IPS-20b (cell line): ENCODE data around the gene KCTD20.
"Not testable (repeated sequence)": the region's sequence is repeated elsewhere in the genome, so short reads cannot be mapped to it uniquely, and the experiment has no call there.

Source experiments
- H3K27ac ChIP-seq: one replicate; pipeline ENCODE4 v1.5.1; 2013; ENCODE audit warnings: low read length
- H3K27me3 ChIP-seq: 2 replicates; pipeline ENCODE4 v1.6.1; 2013; ENCODE audit warnings: mild to moderate bottlenecking, low read length, inconsistent platforms; ENCODE audit not compliant: insufficient read depth
- H3K36me3 ChIP-seq: 2 replicates; pipeline ENCODE4 v1.6.1; 2013; ENCODE audit warnings: low read depth, mild to moderate bottlenecking, inconsistent platforms, low read length, moderate library complexity; ENCODE audit not compliant: insufficient read depth
- H3K4me1 ChIP-seq: 2 replicates; pipeline ENCODE4 v1.6.1; 2013; ENCODE audit warnings: mild to moderate bottlenecking, control low read depth, inconsistent platforms, low read length, moderate library complexity; ENCODE audit not compliant: insufficient read depth
- H3K4me3 ChIP-seq: 2 replicates; pipeline ENCODE4 v1.5.1; 2013; ENCODE audit warnings: mild to moderate bottlenecking, low read length, inconsistent platforms
- H3K9ac ChIP-seq: 2 replicates; pipeline ENCODE4 v1.6.1; 2013; ENCODE audit warnings: low read depth, mild to moderate bottlenecking, inconsistent platforms, low read length, moderate library complexity
- H3K9me3 ChIP-seq: 2 replicates; pipeline ENCODE4 v1.6.1; 2013; ENCODE audit warnings: mild to moderate bottlenecking, low read depth, low read length, inconsistent platforms; ENCODE audit not compliant: insufficient read depth

Gene KCTD20

DNA sequence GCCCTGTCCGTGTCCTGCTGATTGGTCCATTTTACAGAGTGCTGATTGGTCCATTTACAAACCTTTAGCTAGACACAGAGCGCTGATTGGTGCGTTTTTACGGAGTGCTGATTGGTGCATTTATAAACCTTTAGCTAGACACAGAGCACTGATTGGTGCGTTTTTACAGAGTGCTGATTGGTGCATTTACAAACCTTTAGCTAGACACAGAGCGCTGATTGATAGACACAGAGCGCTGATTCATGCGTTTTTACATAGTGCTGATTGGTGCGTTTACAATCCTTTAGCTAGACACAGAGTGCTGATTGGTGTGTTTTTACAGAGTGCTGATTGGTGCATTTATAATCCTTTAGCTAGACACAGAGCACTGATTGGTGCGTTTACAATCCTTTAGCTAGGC, 6.4 kb downstream of the KCTD20 start:
- H3K36me3 ChIP-seq, H3K9me3 ChIP-seq, H3K9ac ChIP-seq, H3K4me3 ChIP-seq, H3K27ac ChIP-seq, H3K27me3 ChIP-seq, H3K4me1 ChIP-seq: not testable (repeated sequence)

DNA sequence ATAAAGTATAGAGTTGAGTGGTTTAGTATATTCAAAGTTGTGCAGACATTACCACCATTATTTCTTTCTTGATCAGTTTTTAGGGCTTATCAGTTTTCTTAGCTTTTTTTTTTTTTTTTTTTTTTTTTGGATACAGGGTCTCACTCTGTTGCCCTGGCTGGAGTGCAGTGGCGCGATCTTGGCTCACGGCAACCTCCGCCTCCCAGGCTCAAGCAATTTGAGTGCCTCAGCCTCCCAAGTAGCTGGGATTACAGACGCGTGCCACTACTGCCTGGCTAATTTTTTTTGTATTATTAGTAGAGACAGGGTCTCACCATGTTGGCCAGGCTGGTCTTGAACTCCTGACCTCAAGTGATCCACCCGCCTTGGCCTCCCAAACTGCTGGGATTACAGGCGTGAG, 10.1 kb downstream of the KCTD20 start:
- H3K36me3 ChIP-seq: not testable (repeated sequence)

DNA sequence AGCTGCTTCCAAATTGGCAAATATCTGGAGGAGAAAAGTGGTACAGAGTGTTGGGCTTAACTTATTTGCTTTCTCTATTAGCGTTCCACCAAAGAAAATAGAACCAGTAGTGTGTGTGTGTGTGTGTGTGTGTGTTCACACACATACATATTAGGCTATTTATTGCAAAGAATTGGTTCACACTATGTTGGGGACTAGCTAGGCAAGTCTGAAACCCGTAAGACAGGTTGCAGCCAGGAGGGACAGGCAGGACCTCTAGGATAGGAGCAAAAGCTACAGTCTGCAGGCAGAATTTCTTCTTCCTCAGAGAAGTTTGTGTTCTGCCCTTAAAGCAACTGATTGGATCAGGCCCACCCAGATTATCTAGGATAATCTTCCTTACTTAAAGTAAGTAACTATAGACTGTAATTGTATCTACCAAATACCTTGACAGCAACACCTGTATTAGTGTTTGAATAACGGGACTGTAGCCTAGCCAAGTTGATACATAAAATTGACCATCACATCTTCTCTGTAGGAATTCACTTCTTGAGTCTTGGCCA, 12.8 kb downstream of the KCTD20 start:
- H3K4me1 ChIP-seq: no peaks in the 10 kb centered on the region
- 0 out of 2 replicates have a peak, but pooled peaks cover 4% of the 10 kb centered on the region for H3K36me3 ChIP-seq
- no peak overlapping the region for H3K9ac ChIP-seq
- no peaks in the 10 kb centered on the region for H3K9me3 ChIP-seq
- no peak overlapping the region for H3K4me3 ChIP-seq
- no peaks in the 10 kb centered on the region for H3K27me3 ChIP-seq
- H3K27ac ChIP-seq: no peak overlapping the region

More for the DNA sequence above, 10.1 kb downstream of the KCTD20 start:
- H3K4me1 ChIP-seq, H3K27ac ChIP-seq, H3K27me3 ChIP-seq, H3K4me3 ChIP-seq, H3K9ac ChIP-seq, H3K9me3 ChIP-seq: not testable (repeated sequence)

GRCh38 chr6:36459501-36459900, 16.7 kb downstream of the KCTD20 start:
- no peak overlapping the region for H3K9ac ChIP-seq
- no peak overlapping the region for H3K4me3 ChIP-seq
- H3K36me3 ChIP-seq: no peaks in the 10 kb centered on the region
- H3K4me1 ChIP-seq: peaks cover 6% of the 10 kb centered on the region; the same call in 1 of the 2 replicates
- no peak overlapping the region for H3K27ac ChIP-seq
- no peaks in the 10 kb centered on the region for H3K9me3 ChIP-seq
- no peaks in the 10 kb centered on the region for H3K27me3 ChIP-seq

DNA sequence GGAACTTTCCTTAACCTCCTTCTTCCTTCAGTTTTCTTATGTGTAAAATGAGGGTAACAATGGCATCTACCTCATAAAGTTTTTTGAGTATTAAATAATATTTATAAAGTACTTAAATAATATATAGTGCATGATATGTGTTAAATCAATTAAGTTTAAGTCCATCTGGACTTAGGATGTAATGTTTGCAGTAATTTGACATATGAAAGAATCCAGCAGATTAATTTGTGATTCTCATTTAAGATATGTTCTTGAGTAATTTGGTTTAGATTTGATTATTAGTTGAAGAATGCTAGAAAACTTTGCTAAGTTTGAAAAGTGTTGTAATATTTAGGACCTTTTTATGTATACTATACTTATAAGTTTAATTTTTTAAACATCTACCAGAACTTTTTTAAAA, 18.1 kb downstream of the KCTD20 start:
- H3K4me1 ChIP-seq: peaks cover 6% of the 10 kb centered on the region; the same call in 1 of the 2 replicates
- no peaks in the 10 kb centered on the region for H3K36me3 ChIP-seq
- H3K27ac ChIP-seq: no peak overlapping the region

DNA sequence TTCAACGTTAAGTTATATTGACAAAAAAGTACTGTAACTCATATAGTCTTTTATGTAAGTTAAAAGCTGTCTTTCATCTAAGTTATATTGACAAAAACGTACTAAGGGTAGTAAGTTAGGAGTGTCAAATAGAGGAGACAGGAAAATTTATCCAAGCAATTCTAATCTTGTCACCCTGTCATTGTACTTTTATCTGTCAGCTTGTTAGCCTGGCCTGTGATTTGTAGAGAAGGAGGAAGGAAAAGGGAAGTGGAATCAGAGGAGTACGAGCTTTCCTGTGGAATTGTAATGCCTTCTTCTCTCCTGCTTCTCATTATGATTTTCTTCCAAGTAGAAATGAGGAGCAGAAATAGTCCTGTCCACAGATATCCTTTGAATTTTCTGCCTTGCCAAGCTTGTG, 18.8 kb downstream of the KCTD20 start:
- Histone ChIP-seq H3K27me3 (no peaks in the 10 kb centered on the region), H3K36me3 (no peaks in the 10 kb centered on the region), H3K9ac (no peak overlapping the region), H3K4me1 (peaks cover 6% of the 10 kb centered on the region; the same call in 1 of the 2 replicates), H3K9me3 (no peaks in the 10 kb centered on the region), H3K4me3 (no peak overlapping the region), H3K27ac (no peak overlapping the region)

More for the DNA sequence above, 18.1 kb downstream of the KCTD20 start:
- Histone ChIP-seq H3K9ac (no peak overlapping the region), H3K27me3 (no peaks in the 10 kb centered on the region), H3K9me3 (no peaks in the 10 kb centered on the region), H3K4me3 (no peak overlapping the region)

- Histone ChIP-seq H3K9me3 (no peaks in the 10 kb centered on the region), H3K4me1 (peaks cover 6% of the 10 kb centered on the region; the same call in 1 of the 2 replicates), H3K27me3 (no peaks in the 10 kb centered on the region), H3K4me3 (no peak overlapping the region), H3K27ac (no peak overlapping the region), H3K36me3 (no peaks in the 10 kb centered on the region), H3K9ac (no peak overlapping the region)
These were observed 20.9 kb downstream of the KCTD20 start for GRCh38 chr6:36463676-36464075.

- Histone ChIP-seq H3K36me3 (no peaks in the 10 kb centered on the region), H3K4me1 (peaks cover 6% of the 10 kb centered on the region; the same call in 1 of the 2 replicates), H3K27me3 (no peaks in the 10 kb centered on the region), H3K27ac (no peak overlapping the region), H3K4me3 (no peak overlapping the region), H3K9ac (no peak overlapping the region), H3K9me3 (no peaks in the 10 kb centered on the region)
These were observed 21.4 kb downstream of the KCTD20 start for GRCh38 chr6:36464233-36464632.

DNA sequence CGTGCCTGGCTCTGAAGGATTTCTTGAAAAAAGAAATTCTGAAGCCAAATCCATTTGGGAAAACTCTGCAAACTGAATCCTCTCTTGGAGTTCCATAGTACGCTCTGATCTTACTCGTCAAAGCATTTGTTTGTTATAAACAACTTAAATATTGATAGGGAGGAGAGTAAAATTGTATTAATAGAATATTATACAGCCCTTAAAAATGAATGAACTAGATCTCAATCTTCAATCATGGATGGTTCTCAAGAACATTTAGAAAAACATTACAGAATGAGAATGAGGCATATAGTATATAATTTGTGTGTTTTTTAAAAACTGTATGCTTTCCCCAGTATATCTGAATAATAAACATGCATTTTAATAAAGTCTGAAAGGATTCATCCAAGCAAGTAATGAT, 24.8 kb downstream of the KCTD20 start:
- Histone ChIP-seq H3K27ac (no peak overlapping the region), H3K9ac (no peak overlapping the region), H3K4me1 (peaks cover 5% of the 10 kb centered on the region; the same call in 1 of the 2 replicates), H3K36me3 (peaks cover 13% of the 10 kb centered on the region; the same call in 1 of the 2 replicates), H3K4me3 (no peak overlapping the region), H3K27me3 (no peaks in the 10 kb centered on the region), H3K9me3 (no peaks in the 10 kb centered on the region)

DNA sequence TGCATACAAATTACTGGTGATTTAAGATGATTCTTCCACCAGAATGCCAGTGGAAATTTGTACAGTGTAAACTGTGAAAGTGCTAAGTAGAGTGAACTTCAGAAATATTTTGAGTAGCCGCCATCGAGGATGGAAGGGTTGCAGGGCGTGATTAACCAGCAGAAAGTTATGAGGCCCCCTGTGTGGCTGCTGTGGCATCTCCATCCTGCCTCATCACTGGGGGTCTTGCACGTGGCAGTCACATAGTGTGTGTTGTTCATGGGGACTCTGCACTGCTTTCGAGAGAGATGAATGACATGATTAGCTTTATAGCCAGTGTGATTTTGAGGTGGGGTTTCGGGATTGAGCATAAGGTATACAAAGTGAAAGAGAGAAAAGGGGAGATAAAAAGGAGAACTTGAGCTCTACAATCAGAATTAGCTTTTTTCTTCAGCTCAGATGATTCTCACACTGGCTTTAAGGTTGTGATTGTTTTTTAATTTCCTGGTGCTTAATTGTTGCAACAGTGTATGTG, 26.4 kb downstream of the KCTD20 start:
- Histone ChIP-seq H3K27ac (no peak overlapping the region), H3K9me3 (no peaks in the 10 kb centered on the region), H3K9ac (no peak overlapping the region), H3K4me3 (no peak overlapping the region), H3K36me3 (peaks cover 13% of the 10 kb centered on the region; the same call in 1 of the 2 replicates), H3K4me1 (no peaks in the 10 kb centered on the region), H3K27me3 (no peaks in the 10 kb centered on the region)

DNA sequence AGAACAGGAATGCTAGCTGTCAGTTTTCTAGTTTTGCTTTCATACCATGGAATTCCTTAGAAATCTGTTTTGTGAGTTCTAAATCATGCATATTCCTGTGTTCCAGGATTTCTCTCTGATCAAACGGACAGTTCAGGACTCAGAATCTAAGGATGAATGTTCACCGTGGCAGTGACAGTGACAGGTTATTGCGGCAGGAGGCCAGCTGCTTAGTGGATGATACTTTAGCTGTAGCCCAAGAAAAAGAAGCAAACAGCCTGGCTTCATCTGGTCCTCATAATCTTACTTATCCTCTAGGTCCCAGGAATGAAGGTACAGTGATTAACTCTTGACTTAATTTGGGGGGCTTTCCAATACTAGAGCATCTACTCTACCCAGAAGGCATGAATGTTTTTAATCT, 27.1 kb downstream of the KCTD20 start:
- Histone ChIP-seq H3K27ac (no peak overlapping the region), H3K9me3 (no peaks in the 10 kb centered on the region)

DNA sequence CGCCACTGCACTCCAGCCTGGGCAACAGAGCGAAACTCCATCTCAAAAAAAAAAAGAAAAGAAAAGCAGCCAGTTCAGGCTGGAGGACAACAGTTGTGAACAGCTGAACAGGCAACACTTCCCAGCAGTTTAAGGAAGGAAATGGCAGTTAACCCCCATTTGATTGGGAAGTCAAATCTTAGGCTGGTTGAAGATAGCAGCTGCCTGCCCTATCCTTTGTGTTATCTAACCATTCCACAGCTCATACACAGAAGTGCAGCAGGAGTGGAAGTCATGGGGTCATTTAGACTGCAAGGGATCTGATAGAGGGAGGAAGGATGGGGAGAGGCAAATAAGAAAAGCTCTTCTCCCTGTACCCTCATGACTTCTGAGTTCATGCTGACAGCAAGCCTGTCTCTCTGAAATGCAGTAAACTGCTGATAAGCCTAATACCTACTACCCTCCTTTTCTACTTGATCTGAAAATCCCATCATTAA, 35.3 kb downstream of the KCTD20 start:
- no peak overlapping the region for H3K9ac ChIP-seq
- H3K36me3 ChIP-seq: peaks cover 36% of the 10 kb centered on the region

More for the DNA sequence above, 27.1 kb downstream of the KCTD20 start:
- no peak overlapping the region for H3K4me3 ChIP-seq
- H3K9ac ChIP-seq: no peak overlapping the region
- no peaks in the 10 kb centered on the region for H3K27me3 ChIP-seq
- H3K36me3 ChIP-seq: peaks cover 20% of the 10 kb centered on the region; the same call in 1 of the 2 replicates
- H3K4me1 ChIP-seq: no peaks in the 10 kb centered on the region

More for the DNA sequence above, 35.3 kb downstream of the KCTD20 start:
- no peak overlapping the region for H3K27ac ChIP-seq
- H3K9me3 ChIP-seq: no peaks in the 10 kb centered on the region
- no peaks in the 10 kb centered on the region for H3K4me1 ChIP-seq
- no peaks in the 10 kb centered on the region for H3K27me3 ChIP-seq
- no peak overlapping the region for H3K4me3 ChIP-seq
